Measurements from ENCODE around the gene CDH4. TPM values are rescaled to one million over a fixed set of nuclear protein-coding genes. Genes with fewer than 3 reads are reported as not detected.

CDH4 gene
- total RNA-seq, 4 donors from 2014 or later: 0.13 to 0.38 (median 0.21) TPM; not detected in 1

DNA sequence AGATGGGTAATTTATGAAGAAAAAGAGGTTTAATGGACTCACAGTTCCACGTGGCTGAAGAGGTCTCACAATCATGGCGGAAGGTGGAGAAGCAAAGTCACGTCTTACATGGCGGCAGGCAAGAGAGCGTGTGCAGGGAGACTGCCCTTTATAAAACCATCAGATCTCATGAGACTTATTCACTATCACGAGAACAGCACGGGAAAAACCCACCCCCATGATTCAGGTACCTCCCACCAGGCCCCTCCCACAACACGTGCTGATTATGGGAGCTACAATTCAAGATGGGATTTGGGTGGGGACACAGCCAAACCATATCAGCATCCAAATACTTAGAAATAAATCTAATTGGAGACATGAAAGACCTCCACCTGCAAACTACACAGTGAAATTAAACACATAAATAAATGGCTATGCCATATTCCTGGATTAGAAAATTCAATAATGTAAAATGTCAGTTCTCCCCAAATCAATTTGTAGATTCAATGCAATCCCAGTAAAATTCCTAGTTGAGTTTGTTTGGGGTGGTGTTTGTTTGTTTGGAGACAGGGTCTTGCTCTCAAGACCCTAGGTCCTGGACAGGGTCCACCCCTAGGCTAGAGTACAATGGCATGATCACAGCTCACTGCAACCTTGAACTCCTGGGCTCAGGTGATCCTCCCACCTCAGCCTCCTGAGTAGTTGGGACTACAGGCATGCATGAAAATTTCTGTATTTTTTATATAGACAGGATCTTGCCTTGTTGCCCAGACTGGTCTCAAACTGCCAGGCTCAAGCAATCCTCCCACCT lies 712.0 kb downstream of the CDH4 start:
- 79% methylated on average over 8 of the region's 8 CpGs for WGBS, 2 donors
- Histone ChIP-seq H3K36me3 (no peaks in the 10 kb centered on the region), H3K27me3 (peaks cover 0 to 42% (median 2%) of the 10 kb centered on the region in 4 donors), H3K9me3 (no peaks in the 10 kb centered on the region), H3K4me1 (peaks cover 0 to 14% (median 0%) of the 10 kb centered on the region in 3 donors), H3K4me3 (no peak overlapping the region), H3K27ac (no peak overlapping the region)
- DNase-seq: no peak
- no peak for TF ChIP-seq POLR2A (IDR thresholded peaks at IDR 0.05)
- no peak for TF ChIP-seq CTCF (IDR thresholded peaks at IDR 0.05)
- intact Hi-C loops (cut with DNase I): no loop called here

DNA sequence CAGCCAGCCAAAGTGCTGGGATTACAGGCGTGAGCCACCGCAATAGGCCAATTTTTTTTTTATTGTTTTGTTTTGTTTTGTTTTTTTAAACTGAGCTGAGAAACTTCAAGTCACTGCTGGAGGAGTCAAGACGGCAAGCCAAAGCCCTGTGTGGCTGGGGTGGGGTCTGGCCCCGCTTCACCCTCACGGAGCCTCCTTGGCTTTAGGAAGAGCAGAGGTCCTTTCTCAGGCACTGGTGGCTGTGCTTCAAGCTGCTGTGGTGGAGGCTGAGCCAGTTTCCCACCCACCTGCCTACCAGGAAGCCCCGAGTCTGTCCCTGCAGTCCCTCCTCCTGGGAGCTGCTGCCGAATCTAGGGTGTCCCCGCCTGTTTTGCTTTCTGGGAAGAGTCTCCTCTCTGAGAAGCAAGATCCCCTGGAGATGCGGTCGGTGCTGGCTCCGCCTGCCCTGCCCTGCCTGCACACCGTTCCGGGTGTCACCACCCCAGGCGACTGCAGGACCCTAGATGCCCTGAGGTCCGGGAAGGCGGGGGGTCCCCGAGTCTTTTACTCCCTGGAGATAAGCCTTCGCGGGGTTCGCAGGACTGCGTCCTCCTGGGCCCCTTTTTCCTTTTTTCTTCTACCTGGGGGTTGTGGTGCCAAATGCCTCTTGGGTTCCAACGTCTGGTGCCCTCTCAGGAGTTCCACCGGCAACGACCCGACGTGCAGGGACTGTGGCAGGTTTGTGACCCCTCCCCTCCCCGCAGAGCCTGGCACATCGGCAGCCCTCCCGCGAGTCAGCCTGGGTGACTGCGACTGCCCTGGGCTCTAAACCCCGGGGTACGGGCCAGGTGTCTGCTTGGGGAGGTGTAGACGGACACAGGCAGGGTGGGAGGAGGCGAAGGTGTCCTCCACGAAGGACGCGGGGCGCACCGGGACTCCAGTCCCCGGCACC lies 712.9 kb downstream of the CDH4 start:
- 26 to 41% methylated on average over 22 to 26 of the region's 41 CpGs for WGBS, 2 donors
- TF ChIP-seq CTCF (IDR thresholded peaks at IDR 0.05) (no peak), POLR2A (IDR thresholded peaks at IDR 0.05) (no peak)
- Histone ChIP-seq H3K27me3 (peaks cover 0 to 42% (median 2%) of the 10 kb centered on the region in 4 donors), H3K4me1 (peaks cover 0 to 14% (median 0%) of the 10 kb centered on the region in 3 donors), H3K9me3 (no peaks in the 10 kb centered on the region), H3K27ac (no peak overlapping the region), H3K4me3 (no peak overlapping the region), H3K36me3 (no peaks in the 10 kb centered on the region)
- intact Hi-C loops (cut with DNase I): no loop called here
- DNase-seq: no peak

DNA sequence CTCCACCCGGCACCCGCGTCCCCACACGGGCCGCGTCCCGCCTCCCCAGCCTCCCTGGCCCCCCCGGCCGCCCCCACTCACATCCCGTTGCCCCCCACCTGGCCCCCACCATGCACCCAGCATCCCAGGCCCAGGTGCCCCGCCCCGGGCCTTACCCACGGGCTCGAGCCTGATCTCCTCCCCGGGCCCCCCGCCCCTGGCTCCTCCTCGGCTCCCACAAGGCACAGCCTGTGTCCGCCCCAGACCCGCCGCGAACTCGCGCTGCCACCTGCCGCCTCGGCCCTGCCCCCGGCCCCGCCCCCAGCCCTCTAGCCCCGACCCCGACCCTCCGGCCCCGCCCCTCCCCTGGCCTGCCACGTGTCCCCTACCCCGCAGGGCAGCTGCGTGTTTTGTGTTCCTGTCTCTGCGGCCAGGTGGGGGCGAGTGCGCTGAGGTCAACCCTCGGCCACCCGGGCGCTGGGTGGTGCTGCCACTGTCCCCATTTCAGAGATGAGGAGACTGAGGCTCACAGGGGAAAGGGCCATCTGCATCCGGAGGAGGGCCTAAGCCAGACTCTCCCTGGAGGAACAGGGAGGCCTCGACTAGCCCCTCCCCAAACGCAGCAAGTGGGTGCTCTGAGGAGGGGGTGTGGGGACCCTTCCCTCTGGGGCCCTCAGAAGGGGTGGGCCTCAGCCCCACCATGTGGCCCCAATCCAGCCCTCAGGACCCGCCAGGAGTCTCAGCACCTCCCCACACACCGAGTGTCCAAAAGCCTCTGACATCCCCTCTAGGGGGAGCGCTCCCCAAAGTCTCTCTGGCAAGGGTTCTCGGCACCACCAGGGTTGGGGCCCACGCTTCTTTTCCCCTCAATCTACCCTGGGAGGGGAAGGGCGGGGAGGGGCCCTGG lies 713.8 kb downstream of the CDH4 start:
- peaks cover 0 to 42% (median 2%) of the 10 kb centered on the region in 4 donors for H3K27me3 ChIP-seq
- H3K27ac ChIP-seq: no peak overlapping the region
- DNase-seq: no peak
- H3K36me3 ChIP-seq: no peaks in the 10 kb centered on the region
- H3K9me3 ChIP-seq: no peaks in the 10 kb centered on the region
- TF ChIP-seq POLR2A (IDR thresholded peaks at IDR 0.05) (no peak), CTCF (IDR thresholded peaks at IDR 0.05) (no peak)
- H3K4me3 ChIP-seq: no peak overlapping the region
- 15% methylated on average over 4 of the region's 49 CpGs; no CpG with 5 or more reads in 1 of the 2 donors for WGBS, 2 donors
- peaks cover 0 to 14% (median 0%) of the 10 kb centered on the region in 3 donors for H3K4me1 ChIP-seq
- intact Hi-C loops (cut with DNase I): no loop called here

- H3K36me3 ChIP-seq: no peaks in the 10 kb centered on the region
- no peaks in the 10 kb centered on the region for H3K9me3 ChIP-seq
- TF ChIP-seq CTCF (IDR thresholded peaks at IDR 0.05) (no peak), POLR2A (IDR thresholded peaks at IDR 0.05) (no peak)
- no peak overlapping the region for H3K4me3 ChIP-seq
- WGBS, 2 donors: 66 to 93% methylated on average over 5 to 9 of the region's 25 CpGs
- DNase-seq: no peak
- intact Hi-C loops (cut with DNase I): no loop called here
- peaks cover 0 to 14% (median 0%) of the 10 kb centered on the region in 3 donors for H3K4me1 ChIP-seq
- no peak overlapping the region for H3K27ac ChIP-seq
- H3K27me3 ChIP-seq: peaks cover 0 to 42% (median 2%) of the 10 kb centered on the region in 4 donors
Measured at GRCh38 chr20:61966492-61967244, 714.6 kb downstream of the CDH4 start.
